ENCODE results near the gene FAM78B. TPM values are rescaled to one million over a fixed set of nuclear protein-coding genes. Genes with fewer than 3 reads are reported as not detected.

The FAM78B gene
- total and polyA plus RNA-seq, 5 experiments from 2014 or later = 0.08 to 0.27 (median 0.12) TPM; not detected in 1

GRCh38 chr1:166032572-166033371 is 134.0 kb downstream of the FAM78B start:
- Mint-ChIP-seq H3K27ac (no peak overlapping the region), H3K36me3 (no peaks in the 10 kb centered on the region), H3K4me3 (no peak overlapping the region), H3K27me3 (peaks cover 10 to 47% (median 22%) of the 10 kb centered on the region in 5 donors), H3K4me1 (no peaks in the 10 kb centered on the region), H3K9me3 (peaks cover 0 to 19% (median 0%) of the 10 kb centered on the region in 9 donors)
- POLR2A ChIA-PET = no interaction called here
- no peak for DNase-seq
- ATAC-seq = no peak

- H3K36me3 Mint-ChIP-seq = no peaks in the 10 kb centered on the region
- H3K4me1 Mint-ChIP-seq = no peaks in the 10 kb centered on the region
- peaks cover 0 to 19% (median 0%) of the 10 kb centered on the region in 9 donors for H3K9me3 Mint-ChIP-seq
- POLR2A ChIA-PET = no interaction called here
- DNase-seq = no peak
- peaks cover 10 to 52% (median 27%) of the 10 kb centered on the region in 5 donors for H3K27me3 Mint-ChIP-seq
- no peak overlapping the region for H3K4me3 Mint-ChIP-seq
- ATAC-seq = no peak
- no peak overlapping the region for H3K27ac Mint-ChIP-seq
These were observed 134.7 kb downstream of the FAM78B start for GRCh38 chr1:166031932-166032571.

GRCh38 chr1:166029196-166029945 is 137.4 kb downstream of the FAM78B start:
- no peak overlapping the region for H3K27ac Mint-ChIP-seq
- H3K9me3 Mint-ChIP-seq = peaks cover 0 to 10% (median 0%) of the 10 kb centered on the region in 9 donors
- no peaks in the 10 kb centered on the region for H3K36me3 Mint-ChIP-seq
- POLR2A ChIA-PET = no interaction called here
- H3K4me3 Mint-ChIP-seq = no peak overlapping the region
- H3K27me3 Mint-ChIP-seq = peaks cover 13 to 66% (median 26%) of the 10 kb centered on the region in 5 donors
- no peaks in the 10 kb centered on the region for H3K4me1 Mint-ChIP-seq
- no peak for DNase-seq
- no peak for ATAC-seq

GRCh38 chr1:166026555-166026954 is 140.2 kb downstream of the FAM78B start:
- POLR2A ChIA-PET = no interaction called here
- no peak overlapping the region for H3K27ac Mint-ChIP-seq
- no peaks in the 10 kb centered on the region for H3K36me3 Mint-ChIP-seq
- ATAC-seq (no peak), DNase-seq (no peak)
- peaks cover 0 to 8% (median 2%) of the 10 kb centered on the region in 9 donors for H3K9me3 Mint-ChIP-seq
- peaks cover 13 to 65% (median 23%) of the 10 kb centered on the region in 5 donors for H3K27me3 Mint-ChIP-seq
- no peak overlapping the region for H3K4me3 Mint-ChIP-seq
- no peaks in the 10 kb centered on the region for H3K4me1 Mint-ChIP-seq

- Mint-ChIP-seq H3K4me1 (no peaks in the 10 kb centered on the region), H3K27ac (no peak overlapping the region), H3K36me3 (no peaks in the 10 kb centered on the region), H3K27me3 (peaks cover 13 to 61% (median 22%) of the 10 kb centered on the region in 5 donors), H3K4me3 (no peak overlapping the region), H3K9me3 (peaks cover 0 to 4% (median 2%) of the 10 kb centered on the region in 9 donors)
- ATAC-seq (no peak), DNase-seq (no peak)
- POLR2A ChIA-PET = no interaction called here
These were observed 140.7 kb downstream of the FAM78B start for GRCh38 chr1:166026143-166026542.

GRCh38 chr1:166020210-166020609 is 146.6 kb downstream of the FAM78B start:
- POLR2A ChIA-PET = no interaction called here

More at GRCh38 chr1:166020210-166020609, 146.6 kb downstream of the FAM78B start:
- Mint-ChIP-seq H3K36me3 (no peaks in the 10 kb centered on the region), H3K4me3 (no peak overlapping the region), H3K4me1 (no peaks in the 10 kb centered on the region), H3K9me3 (peaks cover 0 to 3% (median 0%) of the 10 kb centered on the region in 9 donors), H3K27ac (no peak overlapping the region), H3K27me3 (peaks cover 13 to 33% (median 17%) of the 10 kb centered on the region in 5 donors)
- ATAC-seq (no peak), DNase-seq (no peak)

Small RNA genes lying within 50 kb of the gene (microRNA-seq; reads per million reads assigned to microRNA genes)
- gene MIR921 (ENCODE audit: borderline microRNAs expressed) = not detected

Measured in naive thymus-derived CD8-positive, alpha-beta T cell (primary cell).